K562 (cell line): ENCODE results near the gene CBX3. TPM values are rescaled to one million over a fixed set of nuclear protein-coding genes. Genes with fewer than 3 reads are reported as not detected.

ENCODE experiments used
- CAMTA2 ChIP-seq: fragments of 250-450 bp; sonication (Bioruptor Pico); conservative IDR thresholded peaks from 2 replicates; pipeline ENCODE4 v1.5.1; 2022
- CBFB ChIP-seq: sonication (generic); formaldehyde crosslinking; IDR thresholded peaks from 2 replicates; pipeline ENCODE4 v1.4.0; 2020; ENCODE audit warnings: mild to moderate bottlenecking, missing genetic modification reagents
- CEBPB ChIP-seq: fragments of 450-650 bp; IDR thresholded peaks from 2 replicates; pipeline ENCODE4 v1.6.1; 2016; ENCODE audit warnings: missing genetic modification characterization, missing compliant biosample characterization
- ESRRA ChIP-seq: fragments of 450-650 bp; IDR thresholded peaks from 2 replicates; pipeline ENCODE4 v1.6.1; 2014; ENCODE audit warnings: low read depth, mild to moderate bottlenecking, moderate library complexity, borderline replicate concordance
- FOXA1 ChIP-seq: fragments of 450-650 bp; IDR thresholded peaks from 2 replicates; pipeline ENCODE4 v1.6.1; 2016; ENCODE audit warnings: mild to moderate bottlenecking, borderline replicate concordance
- FOXO4 ChIP-seq: fragments of 450-650 bp; formaldehyde crosslinking; IDR thresholded peaks from 2 replicates; pipeline ENCODE4 v1.4.0; 2020; ENCODE audit warnings: mild to moderate bottlenecking, moderate library complexity
- KDM1A ChIP-seq, 2 experiments: fragments of 450-650 bp; IDR thresholded peaks; 2 replicates each; pipeline ENCODE4 v1.6.1; 2016; ENCODE audit warnings: mild to moderate bottlenecking in 2 of 2
- KDM2B ChIP-seq: fragments of 250-450 bp; sonication (Bioruptor Pico); IDR thresholded peaks from 2 replicates; pipeline ENCODE4 v1.8.0; 2021; ENCODE audit warnings: mild to moderate bottlenecking, moderate library complexity
- MGA ChIP-seq: fragments of 450-650 bp; IDR thresholded peaks from 2 replicates; pipeline ENCODE4 v1.6.1; 2016; ENCODE audit warnings: mild to moderate bottlenecking, moderate library complexity
- NCOA1 ChIP-seq: fragments of 450-650 bp; IDR thresholded peaks from 2 replicates; pipeline ENCODE4 v1.6.1; 2016; ENCODE audit warnings: low read depth
- NFRKB ChIP-seq: fragments of 450-650 bp; IDR thresholded peaks from 2 replicates; pipeline ENCODE4 v1.6.1; 2016; ENCODE audit warnings: low read depth
- POLR2B ChIP-seq: fragments of 450-650 bp; IDR thresholded peaks from 2 replicates; pipeline ENCODE4 v1.6.1; 2018; ENCODE audit warnings: low read depth; ENCODE audit not compliant: partially characterized antibody
- PTRF ChIP-seq: fragments of 450-650 bp; IDR thresholded peaks from 2 replicates; pipeline ENCODE4 v1.6.1; 2016; ENCODE audit warnings: mild to moderate bottlenecking, missing genetic modification characterization, missing compliant biosample characterization
- TBP ChIP-seq: optimal IDR thresholded peaks from 2 replicates; pipeline ENCODE3; 2011; ENCODE audit warnings: low read depth, low read length, improper control_type of control experiment
- ZNF23 ChIP-seq: fragments of 250-450 bp; sonication (Bioruptor Pico); IDR thresholded peaks from 2 replicates; pipeline ENCODE4 v1.4.0; 2020; ENCODE audit warnings: mild to moderate bottlenecking
- ZNF766 ChIP-seq: fragments of 200-800 bp; sonication (Bioruptor generic); conservative IDR thresholded peaks from 2 replicates; pipeline ENCODE4 v1.6.1; 2016; ENCODE audit warnings: missing genetic modification characterization, missing compliant biosample characterization
- polyA plus RNA-seq, 8 experiments: library from polyadenylated mRNA; depleted of rRNA in 4 of 8; stranded (reverse) in 5 of 8; unstranded in 3 of 8; fragments of >200 nt; fragmentation: Nextera tagmentation in 2 of 8; fragmentation: Illumina TruSeq in 1 of 8; extraction: Ambion mirVana in 2 of 8; extraction: Trizol in 1 of 8; gene quantifications; 2 replicates each; pipeline versions ENCODE4 v1.2.1 to v1.2.3, GENCODE V29; 2011 to 2014; ENCODE audit warnings: inconsistent platforms in 1 of 8, missing spikeins in 1 of 8
- total RNA-seq, 7 experiments: library from RNA; depleted of rRNA in 6 of 7; stranded (reverse); fragments of >200 nt in 6 of 7; fragmentation: Illumina TruSeq in 2 of 7; extraction: Trizol in 2 of 7; gene quantifications; 2 replicates each; pipeline versions ENCODE4 v1.2.1 to v1.2.3, GENCODE V29; 2011 to 2021; ENCODE audit warnings: low replicate concordance in 1 of 7

CBX3 gene
- total and polyA plus RNA-seq, 9 of the 15 experiments (the other 6 are each of a cell fraction or from before 2014, with no cell fraction given), result 198 to 413 (median 328) TPM

GRCh38 chr7:26201247-26202018, at the start of gene CBX3 (continued):
- TF ChIP-seq FOXO4 (CRISPR knock-in tag), result no peak
- no peak for TF ChIP-seq CBFB (CRISPR knock-in tag)
- no peak for TF ChIP-seq ZNF23
- TF ChIP-seq PTRF (tag), result no peak
- TF ChIP-seq KDM1A (IDR thresholded peaks at IDR 0.05), result peak in 1 of 2 experiments; percentile 80; a peak in 2 of 4 replicates
- TF ChIP-seq FOXA1, result no peak
- peak; percentile 75 for TF ChIP-seq NFRKB
- no peak for TF ChIP-seq TBP
- TF ChIP-seq KDM2B (CRISPR knock-in tag), result no peak
- peak; percentile 10; the same call in 1 of the 2 replicates for TF ChIP-seq ESRRA
- peak; percentile 63; the same call in 1 of the 2 replicates for TF ChIP-seq ZNF766
- TF ChIP-seq POLR2B, result peak; percentile 90
- 0 out of 2 replicates have a peak, but pooled peaks have one; percentile 22 for TF ChIP-seq NCOA1
- TF ChIP-seq CEBPB (tag), result no peak
- TF ChIP-seq MGA, result no peak
- no peak for TF ChIP-seq CAMTA2 (CRISPR knock-in tag)
